Erythroblast (primary cell): ENCODE results near the gene RPL7A.

ENCODE experiments used
- GATA1 ChIP-seq: IDR thresholded peaks from 2 replicates; pipeline ENCODE4 v1.6.1; 2011; ENCODE audit warnings: low read depth, mild to moderate bottlenecking, control low read depth, low read length, moderate library complexity
- POLR2A ChIP-seq: IDR thresholded peaks from 2 replicates; pipeline ENCODE4 v1.6.1; 2011; ENCODE audit warnings: mild to moderate bottlenecking, low read length

- TF ChIP-seq POLR2A (no peak), GATA1 (no peak)
Measured at GRCh38 chr9:133367221-133367620, 19.2 kb downstream of the RPL7A start.
